ENCODE data around the gene SSRP1. TPM values are rescaled to one million over a fixed set of nuclear protein-coding genes. Genes with fewer than 3 reads are reported as not detected.

The SSRP1 gene
- total RNA-seq, 1 experiment from 2014 or later, result 399 TPM

GRCh38 chr11:57310091-57310490, 25.6 kb downstream of the SSRP1 start:
- H3K27ac ChIP-seq (ENCODE audit: low read depth, low read length, poor library complexity, severe bottlenecking), result no peak overlapping the region
- no peak for TF ChIP-seq EZH2 (IDR thresholded peaks at IDR 0.05; ENCODE audit: borderline replicate concordance, low read depth, low read length, poor library complexity, severe bottlenecking)
- TF ChIP-seq CTCF (conservative IDR thresholded peaks at IDR 0.05; ENCODE audit: low read depth, low read length), result no peak

GRCh38 chr11:57309106-57310059, 26.3 kb downstream of the SSRP1 start:
- Histone ChIP-seq H3K4me1 (ENCODE audit: insufficient read depth, low read length, poor library complexity, severe bottlenecking) (peaks cover 15% of the 10 kb centered on the region), H3K9me3 (ENCODE audit: low read depth, low read length, poor library complexity, severe bottlenecking) (no peaks in the 10 kb centered on the region), H3K36me3 (ENCODE audit: insufficient read depth, low read length, poor library complexity, severe bottlenecking) (peaks cover 51% of the 10 kb centered on the region), H3K4me3 (ENCODE audit: low read depth, low read length, poor library complexity, severe bottlenecking) (no peak overlapping the region), H3K27me3 (replicated peaks; ENCODE audit: insufficient read depth, low read depth, low read length, poor library complexity) (no peaks in the 10 kb centered on the region), H3K27ac (ENCODE audit: low read depth, low read length, poor library complexity, severe bottlenecking) (no peak overlapping the region)
- CTCF ChIA-PET, result no interaction called here
- POLR2A ChIA-PET (ENCODE audit: low non-redundant PET), result no interaction called here
- no peak for TF ChIP-seq EZH2 (IDR thresholded peaks at IDR 0.05; ENCODE audit: borderline replicate concordance, low read depth, low read length, poor library complexity, severe bottlenecking)
- TF ChIP-seq CTCF (conservative IDR thresholded peaks at IDR 0.05; ENCODE audit: low read depth, low read length), result no peak
- no peak for DNase-seq (ENCODE audit: low spot score)
- intact Hi-C loops (cut with micrococcal nuclease; ENCODE audit: unreplicated experiment), result no loop called here
- no TSS peak for BruUV-seq (replicated peaks)

More at GRCh38 chr11:57310091-57310490, 25.6 kb downstream of the SSRP1 start:
- Histone ChIP-seq H3K9me3 (ENCODE audit: low read depth, low read length, poor library complexity, severe bottlenecking) (no peaks in the 10 kb centered on the region), H3K4me1 (ENCODE audit: insufficient read depth, low read length, poor library complexity, severe bottlenecking) (peaks cover 15% of the 10 kb centered on the region), H3K27me3 (replicated peaks; ENCODE audit: insufficient read depth, low read depth, low read length, poor library complexity) (no peaks in the 10 kb centered on the region), H3K4me3 (ENCODE audit: low read depth, low read length, poor library complexity, severe bottlenecking) (no peak overlapping the region), H3K36me3 (ENCODE audit: insufficient read depth, low read length, poor library complexity, severe bottlenecking) (peaks cover 58% of the 10 kb centered on the region)
- intact Hi-C loops (cut with micrococcal nuclease; ENCODE audit: unreplicated experiment), result no loop called here
- no peak for DNase-seq (ENCODE audit: low spot score)
- CTCF ChIA-PET, result no interaction called here
- POLR2A ChIA-PET (ENCODE audit: low non-redundant PET), result no interaction called here
- BruUV-seq (replicated peaks), result no TSS peak

- BruUV-seq (replicated peaks), result TSS peak; percentile 29
- DNase-seq (ENCODE audit: low spot score), result no peak
- Histone ChIP-seq H3K4me1 (ENCODE audit: insufficient read depth, low read length, poor library complexity, severe bottlenecking) (peaks cover 15% of the 10 kb centered on the region), H3K27me3 (replicated peaks; ENCODE audit: insufficient read depth, low read depth, low read length, poor library complexity) (no peaks in the 10 kb centered on the region), H3K27ac (ENCODE audit: low read depth, low read length, poor library complexity, severe bottlenecking) (peak overlapping the region; percentile 5), H3K4me3 (ENCODE audit: low read depth, low read length, poor library complexity, severe bottlenecking) (no peak overlapping the region), H3K9me3 (ENCODE audit: low read depth, low read length, poor library complexity, severe bottlenecking) (no peaks in the 10 kb centered on the region), H3K36me3 (ENCODE audit: insufficient read depth, low read length, poor library complexity, severe bottlenecking) (peaks cover 42% of the 10 kb centered on the region)
- no peak for TF ChIP-seq EZH2 (IDR thresholded peaks at IDR 0.05; ENCODE audit: borderline replicate concordance, low read depth, low read length, poor library complexity, severe bottlenecking)
- no peak for TF ChIP-seq CTCF (conservative IDR thresholded peaks at IDR 0.05; ENCODE audit: low read depth, low read length)
- ChIA-PET POLR2A (ENCODE audit: low non-redundant PET) (no interaction called here), CTCF (no interaction called here)
- intact Hi-C loops (cut with micrococcal nuclease; ENCODE audit: unreplicated experiment), result no loop called here
These were observed 27.1 kb downstream of the SSRP1 start for GRCh38 chr11:57308426-57309060.

All from A673 (cell line).